GM19025 (cell line): ENCODE measurements around the gene ZNG1A.
"Not testable (repeated sequence)": the region's sequence is repeated elsewhere in the genome, so short reads cannot be mapped to it uniquely, and the experiment has no call there.

Source experiments
- ATAC-seq: cut with Tn5 transposase; IDR thresholded peaks from one replicate; pipeline ENCODE4 v1.9.1; 2021; ENCODE audit warnings: mild to moderate bottlenecking, low read depth, moderate library complexity; ENCODE audit not compliant: unreplicated experiment

Gene ZNG1A

GRCh38 chr9:178970-179383 is at the start of gene ZNG1A:
TSS of gene ZNG1A (minus strand) at chr9:179056. CDS start at chr9:178969, 87 bp downstream.
- ATAC-seq, result not testable (repeated sequence)

- ATAC-seq, result no peak
Observed at GRCh38 chr9:227860-228259, 49.0 kb upstream of the ZNG1A start.

- ATAC-seq, result no peak
Observed at GRCh38 chr9:224582-225520, 46.0 kb upstream of the ZNG1A start.

GRCh38 chr9:224026-224425 is 45.2 kb upstream of the ZNG1A start:
- ATAC-seq, result no peak

GRCh38 chr9:223152-223551 is 44.3 kb upstream of the ZNG1A start:
- no peak for ATAC-seq

GRCh38 chr9:221989-222776 is 43.3 kb upstream of the ZNG1A start:
- no peak for ATAC-seq

GRCh38 chr9:219670-220365 is 41.0 kb upstream of the ZNG1A start:
- ATAC-seq, result no peak

GRCh38 chr9:219036-219435 is 40.2 kb upstream of the ZNG1A start:
- ATAC-seq, result not testable (repeated sequence)

- ATAC-seq, result no peak
Observed at GRCh38 chr9:217950-218349, 39.1 kb upstream of the ZNG1A start.

- ATAC-seq, result no peak
Observed at GRCh38 chr9:216866-217265, 38.0 kb upstream of the ZNG1A start.

GRCh38 chr9:215631-216155 is 36.8 kb upstream of the ZNG1A start:
- ATAC-seq, result no peak

- peak; percentile 85 for ATAC-seq
Observed at GRCh38 chr9:214648-215493, 36.0 kb upstream of the ZNG1A start, which contains the start of gene DOCK8. TSS of gene DOCK8 (plus strand) at chr9:214865. CDS start at chr9:214977, 112 bp downstream.

- ATAC-seq, result no peak
Observed at GRCh38 chr9:214351-214647, 35.4 kb upstream of the ZNG1A start.

GRCh38 chr9:213901-214300 is 35.0 kb upstream of the ZNG1A start:
- not testable (repeated sequence) for ATAC-seq

GRCh38 chr9:212297-212696 is 33.4 kb upstream of the ZNG1A start:
- no peak for ATAC-seq

- ATAC-seq, result no peak
Observed at GRCh38 chr9:211557-211956, 32.7 kb upstream of the ZNG1A start.

- no peak for ATAC-seq
Observed at GRCh38 chr9:211036-211435, 32.2 kb upstream of the ZNG1A start.

- no peak for ATAC-seq
Observed at GRCh38 chr9:209143-209758, 30.4 kb upstream of the ZNG1A start.

GRCh38 chr9:206481-206880 is 27.6 kb upstream of the ZNG1A start:
- ATAC-seq, result no peak
